Measurements from ENCODE around the gene SOS2. TPM values are rescaled to one million over a fixed set of nuclear protein-coding genes. Genes with fewer than 3 reads are reported as not detected.

Gene SOS2
- total RNA-seq, 1 experiment from 2014 or later: 9.4 TPM

DNA sequence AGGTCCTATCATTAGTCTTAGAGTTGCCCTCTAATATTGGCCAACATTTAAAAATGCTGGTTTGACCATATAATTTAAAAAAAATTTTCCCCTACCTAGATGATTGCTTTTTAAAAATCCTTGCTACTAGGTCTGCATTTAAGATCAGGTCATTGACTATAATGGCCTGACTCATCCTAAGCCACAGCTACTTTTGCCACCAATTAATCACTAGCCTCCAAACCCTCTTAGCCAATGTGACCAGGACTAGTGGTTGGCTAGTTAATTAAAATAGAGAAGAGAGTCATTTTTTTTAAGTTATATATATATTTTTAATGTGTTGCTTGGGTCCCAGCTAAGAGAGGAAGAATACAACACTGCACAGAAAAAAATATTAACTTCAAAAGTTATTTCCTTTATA is 57.5 kb downstream of the SOS2 start:
- Histone ChIP-seq H2BK120ac (ENCODE audit: low read depth, low read length, poor library complexity, severe bottlenecking) (no peak overlapping the region), H3K4ac (ENCODE audit: low read depth, low read length) (no peak overlapping the region), H3K9ac (ENCODE audit: extremely low read depth, insufficient read length, low read length) (no peak overlapping the region), H4K91ac (ENCODE audit: insufficient read length, low read depth, low read length) (no peak overlapping the region), H3K23me2 (ENCODE audit: insufficient read length, low read depth, low read length, poor library complexity, severe bottlenecking) (no peaks in the 10 kb centered on the region), H3K23ac (ENCODE audit: insufficient read length, low read depth, low read length) (no peak overlapping the region), H2AK5ac (ENCODE audit: insufficient read length, low read length) (no peak overlapping the region), H3K27ac (ENCODE audit: insufficient read length, low read depth, low read length) (no peak overlapping the region), H4K5ac (ENCODE audit: insufficient read length, low read depth, low read length) (no peak overlapping the region), H3K4me2 (ENCODE audit: insufficient read depth, insufficient read length, low read length) (no peak overlapping the region), H3K4me1 (ENCODE audit: insufficient read depth, low read length) (no peaks in the 10 kb centered on the region), H2BK12ac (ENCODE audit: insufficient read length, low read depth, low read length) (no peak overlapping the region), H3T11ph (ENCODE audit: low read length) (no peak overlapping the region), H3K14ac (ENCODE audit: insufficient read depth, low read length) (no peak overlapping the region), H3K9me3 (ENCODE audit: control insufficient read depth, low read depth, low read length) (no peaks in the 10 kb centered on the region), H3K79me1 (ENCODE audit: insufficient read depth, low read depth, low read length, poor library complexity, severe bottlenecking) (no peaks in the 10 kb centered on the region), H2AFZ (ENCODE audit: low read length) (no peak overlapping the region), H3K18ac (ENCODE audit: insufficient read length, low read depth, low read length) (no peak overlapping the region), H3K56ac (ENCODE audit: insufficient read length, low read depth, low read length) (no peak overlapping the region), H3K79me2 (ENCODE audit: insufficient read depth, low read length) (no peaks in the 10 kb centered on the region), H2BK20ac (ENCODE audit: low read depth, low read length, poor library complexity, severe bottlenecking) (no peak overlapping the region), H2BK5ac (ENCODE audit: insufficient read length, low read length) (no peak overlapping the region), H4K8ac (replicated peaks; ENCODE audit: insufficient read length, low read depth, low read length) (no peak overlapping the region), H2BK15ac (ENCODE audit: low read depth, low read length) (no peak overlapping the region), H3K27me3 (ENCODE audit: insufficient read depth, low read length) (no peaks in the 10 kb centered on the region), H4K20me1 (ENCODE audit: control insufficient read depth, insufficient read depth, insufficient read length) (no peaks in the 10 kb centered on the region)
- Mint-ChIP-seq H3K27ac (no peak overlapping the region), H3K9me3 (no peaks in the 10 kb centered on the region), H3K27me3 (ENCODE audit: low read depth) (no peaks in the 10 kb centered on the region), H3K4me1 (no peaks in the 10 kb centered on the region), H3K36me3 (ENCODE audit: insufficient read depth in 1 of 3, low read depth in 3 of 3) (peaks cover 0 to 2% (median 0%) of the 10 kb centered on the region in 3 experiments; a peak in 3 of 7 replicates), H3K4me3 (no peak overlapping the region)
- TF ChIP-seq, protein P1, sequence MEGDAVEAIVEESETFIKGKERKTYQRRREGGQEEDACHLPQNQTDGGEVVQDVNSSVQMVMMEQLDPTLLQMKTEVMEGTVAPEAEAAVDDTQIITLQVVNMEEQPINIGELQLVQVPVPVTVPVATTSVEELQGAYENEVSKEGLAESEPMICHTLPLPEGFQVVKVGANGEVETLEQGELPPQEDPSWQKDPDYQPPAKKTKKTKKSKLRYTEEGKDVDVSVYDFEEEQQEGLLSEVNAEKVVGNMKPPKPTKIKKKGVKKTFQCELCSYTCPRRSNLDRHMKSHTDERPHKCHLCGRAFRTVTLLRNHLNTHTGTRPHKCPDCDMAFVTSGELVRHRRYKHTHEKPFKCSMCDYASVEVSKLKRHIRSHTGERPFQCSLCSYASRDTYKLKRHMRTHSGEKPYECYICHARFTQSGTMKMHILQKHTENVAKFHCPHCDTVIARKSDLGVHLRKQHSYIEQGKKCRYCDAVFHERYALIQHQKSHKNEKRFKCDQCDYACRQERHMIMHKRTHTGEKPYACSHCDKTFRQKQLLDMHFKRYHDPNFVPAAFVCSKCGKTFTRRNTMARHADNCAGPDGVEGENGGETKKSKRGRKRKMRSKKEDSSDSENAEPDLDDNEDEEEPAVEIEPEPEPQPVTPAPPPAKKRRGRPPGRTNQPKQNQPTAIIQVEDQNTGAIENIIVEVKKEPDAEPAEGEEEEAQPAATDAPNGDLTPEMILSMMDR (conservative IDR thresholded peaks at IDR 0.05): no peak
- no peak for DNase-seq

Data from H9 (cell line).